ENCODE measurements around the gene PPP1R13B. TPM values are rescaled to one million over a fixed set of nuclear protein-coding genes. Genes with fewer than 3 reads are reported as not detected.

Gene PPP1R13B
- total RNA-seq, 1 donor from 2014 or later: 40.3 TPM

DNA sequence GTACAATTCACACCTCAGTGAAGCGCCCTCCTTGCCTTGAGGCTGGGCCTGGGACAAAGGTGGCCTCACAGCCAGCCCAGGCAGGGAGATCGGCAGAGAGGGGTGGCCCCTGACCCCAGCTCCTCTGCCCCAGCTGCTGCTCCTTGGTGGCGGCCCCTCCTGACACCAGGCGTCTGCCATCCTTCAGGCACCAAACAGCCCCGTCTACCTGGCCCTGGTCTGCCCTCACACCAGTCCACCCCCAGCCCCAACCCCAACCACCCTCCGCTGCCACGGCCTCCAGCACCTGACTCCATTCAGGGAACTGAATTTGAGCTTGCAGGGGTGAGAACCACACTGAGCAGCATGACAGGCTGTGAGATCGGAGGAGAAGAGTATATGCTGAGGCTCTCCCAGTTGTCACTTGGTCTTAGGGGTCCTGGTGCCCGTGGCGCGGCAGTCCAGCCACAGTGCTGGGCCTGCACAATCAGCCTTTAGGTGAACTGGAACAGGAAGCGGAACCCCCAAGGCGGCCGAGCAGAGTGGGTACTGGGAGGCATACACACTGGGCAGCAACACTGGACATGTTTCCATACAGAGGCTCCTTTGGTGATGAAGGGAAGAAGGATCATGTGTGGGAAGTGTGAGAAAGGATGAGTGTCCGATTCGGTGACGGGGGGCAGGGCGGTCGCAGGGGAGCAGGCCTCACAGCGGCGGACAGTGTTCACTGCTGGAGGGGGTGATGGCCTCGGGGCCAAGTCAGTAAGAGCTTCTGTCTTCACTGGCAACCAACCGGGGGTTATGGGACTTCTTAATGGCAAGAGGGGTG lies 113.1 kb downstream of the PPP1R13B start:
- H3K4me3 Mint-ChIP-seq (ENCODE audit: low read depth): no peak overlapping the region
- peaks cover 17% of the 10 kb centered on the region for H3K36me3 Mint-ChIP-seq (ENCODE audit: insufficient read depth)
- DNase-seq (ENCODE audit: low spot score, unreplicated experiment): no peak
- H3K27ac Mint-ChIP-seq: peak overlapping the region; percentile 62
- no peak for TF ChIP-seq CTCF (IDR thresholded peaks at IDR 0.05; ENCODE audit: unreplicated experiment)
- H3K27me3 Mint-ChIP-seq: no peaks in the 10 kb centered on the region
- H3K4me1 Mint-ChIP-seq (ENCODE audit: low read depth): peaks cover 4% of the 10 kb centered on the region
- H3K9me3 Mint-ChIP-seq (ENCODE audit: low read depth): no peaks in the 10 kb centered on the region

GRCh38 chr14:103733651-103734050 lies 113.7 kb downstream of the PPP1R13B start:
- DNase-seq (ENCODE audit: low spot score, unreplicated experiment): no peak
- peaks cover 10% of the 10 kb centered on the region for H3K4me1 Mint-ChIP-seq (ENCODE audit: low read depth)
- no peaks in the 10 kb centered on the region for H3K27me3 Mint-ChIP-seq
- H3K4me3 Mint-ChIP-seq (ENCODE audit: low read depth): no peak overlapping the region
- peaks cover 21% of the 10 kb centered on the region for H3K36me3 Mint-ChIP-seq (ENCODE audit: insufficient read depth)
- no peaks in the 10 kb centered on the region for H3K9me3 Mint-ChIP-seq (ENCODE audit: low read depth)
- H3K27ac Mint-ChIP-seq: no peak overlapping the region
- no peak for TF ChIP-seq CTCF (IDR thresholded peaks at IDR 0.05; ENCODE audit: unreplicated experiment)

- Mint-ChIP-seq H3K27ac (peak overlapping the region; percentile 62), H3K4me1 (ENCODE audit: low read depth) (peaks cover 13% of the 10 kb centered on the region), H3K27me3 (no peaks in the 10 kb centered on the region), H3K9me3 (ENCODE audit: low read depth) (no peaks in the 10 kb centered on the region), H3K4me3 (ENCODE audit: low read depth) (no peak overlapping the region), H3K36me3 (ENCODE audit: insufficient read depth) (peaks cover 23% of the 10 kb centered on the region)
- no peak for DNase-seq (ENCODE audit: low spot score, unreplicated experiment)
- no peak for TF ChIP-seq CTCF (IDR thresholded peaks at IDR 0.05; ENCODE audit: unreplicated experiment)
These were observed 114.3 kb downstream of the PPP1R13B start for GRCh38 chr14:103732868-103733620.

DNA sequence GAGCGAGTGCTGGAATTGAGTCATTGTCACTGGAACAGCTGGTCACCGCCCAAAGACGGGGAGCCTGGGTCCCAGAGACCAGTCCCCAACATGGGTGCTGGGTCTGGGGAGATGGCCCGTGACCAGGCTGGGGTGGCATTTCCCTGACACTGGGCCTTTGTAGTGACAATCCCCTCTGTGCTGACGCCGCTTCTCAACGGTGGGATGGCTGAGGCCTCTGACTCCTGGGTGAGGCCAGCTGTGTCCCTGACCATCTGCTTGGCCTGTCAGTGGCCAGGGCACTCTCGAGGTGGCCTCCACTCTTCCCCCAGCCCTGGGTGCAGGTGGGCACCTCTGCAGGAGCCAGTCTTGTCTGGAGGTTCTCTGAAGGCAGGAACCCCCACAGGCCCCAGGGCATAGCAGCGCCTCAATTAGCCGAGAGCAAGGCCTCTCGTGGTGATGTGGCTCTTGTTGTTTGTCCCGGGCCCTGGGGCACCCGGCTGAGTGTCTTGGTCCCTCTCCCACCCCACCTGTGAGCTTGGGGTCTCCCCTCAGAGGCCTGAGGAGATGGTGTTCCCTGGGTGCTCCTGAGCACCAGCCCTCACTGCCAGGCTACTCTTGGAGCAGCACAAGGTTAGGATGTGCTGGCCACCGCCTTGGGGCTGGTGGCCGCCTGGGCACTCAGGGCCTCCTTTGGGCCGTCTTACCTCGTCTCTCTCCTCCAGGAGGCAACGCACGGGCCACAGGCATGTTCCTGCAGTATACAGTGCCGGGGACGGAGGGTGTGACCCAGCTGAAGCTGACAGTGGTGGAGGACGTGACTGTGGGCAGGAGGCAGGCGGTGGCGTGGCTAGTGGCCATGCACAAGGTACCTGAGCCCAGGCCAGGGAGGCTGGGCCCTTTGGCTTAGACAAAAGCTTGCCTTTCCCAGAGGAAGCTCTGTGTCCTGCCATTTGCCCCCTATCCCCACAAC lies 115.2 kb downstream of the PPP1R13B start:
- Mint-ChIP-seq H3K4me1 (ENCODE audit: low read depth) (peaks cover 13% of the 10 kb centered on the region), H3K27me3 (no peaks in the 10 kb centered on the region), H3K36me3 (ENCODE audit: insufficient read depth) (peaks cover 22% of the 10 kb centered on the region), H3K9me3 (ENCODE audit: low read depth) (no peaks in the 10 kb centered on the region), H3K4me3 (ENCODE audit: low read depth) (no peak overlapping the region), H3K27ac (no peak overlapping the region)
- TF ChIP-seq CTCF (IDR thresholded peaks at IDR 0.05; ENCODE audit: unreplicated experiment): no peak
- DNase-seq (ENCODE audit: low spot score, unreplicated experiment): no peak

GRCh38 chr14:103731481-103731880 lies 115.9 kb downstream of the PPP1R13B start:
- no peaks in the 10 kb centered on the region for H3K9me3 Mint-ChIP-seq (ENCODE audit: low read depth)
- H3K4me1 Mint-ChIP-seq (ENCODE audit: low read depth): peaks cover 13% of the 10 kb centered on the region
- no peak for DNase-seq (ENCODE audit: low spot score, unreplicated experiment)
- no peaks in the 10 kb centered on the region for H3K27me3 Mint-ChIP-seq
- no peak for TF ChIP-seq CTCF (IDR thresholded peaks at IDR 0.05; ENCODE audit: unreplicated experiment)
- H3K27ac Mint-ChIP-seq: no peak overlapping the region
- no peak overlapping the region for H3K4me3 Mint-ChIP-seq (ENCODE audit: low read depth)
- peaks cover 22% of the 10 kb centered on the region for H3K36me3 Mint-ChIP-seq (ENCODE audit: insufficient read depth)
